Measurements from ENCODE around the gene TTC27. TPM values are rescaled to one million over a fixed set of nuclear protein-coding genes. Genes with fewer than 3 reads are reported as not detected.

The TTC27 gene
- total and polyA plus RNA-seq, 2 of the 13 experiments (the other 11 are each of a cell fraction or from before 2014, with no cell fraction given), result 26.7 to 44.7 TPM

- TF ChIP-seq, protein P1, sequence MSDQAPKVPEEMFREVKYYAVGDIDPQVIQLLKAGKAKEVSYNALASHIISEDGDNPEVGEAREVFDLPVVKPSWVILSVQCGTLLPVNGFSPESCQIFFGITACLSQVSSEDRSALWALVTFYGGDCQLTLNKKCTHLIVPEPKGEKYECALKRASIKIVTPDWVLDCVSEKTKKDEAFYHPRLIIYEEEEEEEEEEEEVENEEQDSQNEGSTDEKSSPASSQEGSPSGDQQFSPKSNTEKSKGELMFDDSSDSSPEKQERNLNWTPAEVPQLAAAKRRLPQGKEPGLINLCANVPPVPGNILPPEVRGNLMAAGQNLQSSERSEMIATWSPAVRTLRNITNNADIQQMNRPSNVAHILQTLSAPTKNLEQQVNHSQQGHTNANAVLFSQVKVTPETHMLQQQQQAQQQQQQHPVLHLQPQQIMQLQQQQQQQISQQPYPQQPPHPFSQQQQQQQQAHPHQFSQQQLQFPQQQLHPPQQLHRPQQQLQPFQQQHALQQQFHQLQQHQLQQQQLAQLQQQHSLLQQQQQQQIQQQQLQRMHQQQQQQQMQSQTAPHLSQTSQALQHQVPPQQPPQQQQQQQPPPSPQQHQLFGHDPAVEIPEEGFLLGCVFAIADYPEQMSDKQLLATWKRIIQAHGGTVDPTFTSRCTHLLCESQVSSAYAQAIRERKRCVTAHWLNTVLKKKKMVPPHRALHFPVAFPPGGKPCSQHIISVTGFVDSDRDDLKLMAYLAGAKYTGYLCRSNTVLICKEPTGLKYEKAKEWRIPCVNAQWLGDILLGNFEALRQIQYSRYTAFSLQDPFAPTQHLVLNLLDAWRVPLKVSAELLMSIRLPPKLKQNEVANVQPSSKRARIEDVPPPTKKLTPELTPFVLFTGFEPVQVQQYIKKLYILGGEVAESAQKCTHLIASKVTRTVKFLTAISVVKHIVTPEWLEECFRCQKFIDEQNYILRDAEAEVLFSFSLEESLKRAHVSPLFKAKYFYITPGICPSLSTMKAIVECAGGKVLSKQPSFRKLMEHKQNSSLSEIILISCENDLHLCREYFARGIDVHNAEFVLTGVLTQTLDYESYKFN (CRISPR knock-in tag; conservative IDR thresholded peaks at IDR 0.05), result no peak
- no peak for TF ChIP-seq MLLT10 (CRISPR knock-in tag; IDR thresholded peaks at IDR 0.05)
Observed at GRCh38 chr2:32591669-32592463, 36.0 kb upstream of the TTC27 start (continued).

- intact Hi-C loops (cut with micrococcal nuclease; ENCODE audit: unreplicated experiment) (no loop called here), in situ Hi-C loops (cut with HindIII; ENCODE audit: extremely low pct_ligation_motif_present, low pct_unique_long_range_greater_than_20kb) (no loop called here)
- Histone ChIP-seq H3K4me3 (replicated peaks in 1 of 3; ENCODE audit: insufficient read depth in 1 of 3, low read depth in 2 of 3, low read length in 3 of 3) (no peak overlapping the region), H3K27ac (ENCODE audit: extremely low read length, insufficient read depth, low read length) (no peak overlapping the region), H3K4me1 (ENCODE audit: insufficient read depth, low read length) (no peaks in the 10 kb centered on the region), H3K9me3 (ENCODE audit: low read length) (no peaks in the 10 kb centered on the region), H2AFZ (ENCODE audit: low read length) (no peak overlapping the region), H3K36me3 (replicated peaks in 1 of 2; ENCODE audit: control insufficient read depth in 1 of 2, insufficient read depth in 2 of 2, low read length in 2 of 2) (peaks cover 8 to 54% of the 10 kb centered on the region in 2 experiments; a peak in 4 of 5 replicates), H3K27me3 (ENCODE audit: control insufficient read depth in 1 of 2, insufficient read depth in 2 of 2, low read length in 2 of 2) (no peaks in the 10 kb centered on the region), H3K9ac (ENCODE audit: insufficient read depth, low read depth, low read length) (no peak overlapping the region), H3K79me2 (ENCODE audit: insufficient read depth, low read length) (no peaks in the 10 kb centered on the region), H3K4me2 (ENCODE audit: low read depth, low read length) (no peak overlapping the region), H4K20me1 (ENCODE audit: insufficient read depth, low read length) (no peaks in the 10 kb centered on the region)
- ChIA-PET POLR2A (no interaction called here), CTCF (ENCODE audit: low intra/inter-chr PET ratio, low total read pairs) (no interaction called here)
- no peak for FAIRE-seq
- TF ChIP-seq TGIF2 (CRISPR knock-in tag; IDR thresholded peaks at IDR 0.05), result no peak
- no peak for TF ChIP-seq ZFP90 (CRISPR knock-in tag; IDR thresholded peaks at IDR 0.05; ENCODE audit: borderline replicate concordance)
- no peak for TF ChIP-seq ZFP41 (CRISPR knock-in tag; IDR thresholded peaks at IDR 0.05; ENCODE audit: borderline replicate concordance)
- TF ChIP-seq RBM22 (optimal IDR thresholded peaks at IDR 0.05; ENCODE audit: low read length), result peak; percentile 65
- TF ChIP-seq ZBTB21 (CRISPR knock-in tag; IDR thresholded peaks at IDR 0.05), result no peak
- TF ChIP-seq DMAP1 (CRISPR knock-in tag; IDR thresholded peaks at IDR 0.05), result no peak
- TF ChIP-seq IKZF4 (CRISPR knock-in tag; IDR thresholded peaks at IDR 0.05; ENCODE audit: borderline replicate concordance, low read depth, not compliant biosample characterization), result no peak
- TF ChIP-seq PPARG (CRISPR knock-in tag; conservative IDR thresholded peaks at IDR 0.05), result no peak
- DNase-seq (ENCODE audit: low spot score), result no peak
- WGBS (ENCODE audit: low lambda C conversion rate), result 97% methylated on average over 3 of the region's 3 CpGs
- BruUV-seq (replicated peaks), result no TSS peak
- no peak for ATAC-seq
Observed at GRCh38 chr2:32594573-32594972, 33.3 kb upstream of the TTC27 start.

Data from HepG2 (cell line).